ENCODE measurements around the gene NR3C1.
A peak's percentile ranks its signal among the peaks of the same experiment; 100 is the strongest.

Gene NR3C1

GRCh38 chr5:143390941-143391340 lies 12.5 kb downstream of the NR3C1 start:
- Histone ChIP-seq H3K27me3 (replicated peaks in 2 of 5; ENCODE audit: control insufficient read depth in 4 of 5, insufficient read depth in 5 of 5, low read length in 4 of 5) (no peaks in the 10 kb centered on the region), H3K9me3 (ENCODE audit: control extremely low read depth in 1 of 5, control insufficient read depth in 4 of 5, insufficient read depth in 2 of 5, low read depth in 1 of 5, low read length in 4 of 5) (peaks cover 0 to 10% (median 3%) of the 10 kb centered on the region in 5 experiments), H3K4me1 (ENCODE audit: control extremely low read depth in 1 of 4, control insufficient read depth in 4 of 4, insufficient read depth in 4 of 4, low read length in 3 of 4) (peaks cover 0 to 11% (median 4%) of the 10 kb centered on the region in 4 experiments), H3K36me3 (ENCODE audit: control insufficient read depth in 4 of 4, insufficient read depth in 4 of 4, low read length in 3 of 4) (peaks cover 6 to 16% (median 15%) of the 10 kb centered on the region in 4 experiments), H3K4me3 (ENCODE audit: control insufficient read depth in 1 of 7, extremely low read depth in 1 of 7, insufficient read depth in 4 of 7, low read depth in 2 of 7, low read length in 6 of 7) (no peak overlapping the region), H3K27ac (ENCODE audit: insufficient read depth in 1 of 2, low read depth in 1 of 2, low read length in 2 of 2, poor library complexity in 1 of 2, severe bottlenecking in 2 of 2) (no peak overlapping the region)
- ChIA-PET POLR2A (no interaction called here), CTCF (interaction anchor here (0.7 to 1.1 kb wide), 2 partner anchors 12 to 234 kb away, joined by 3 to 4 read pairs; partner anchors contain the start of gene NR3C1)
- no peak for DNase-seq
- WGBS (ENCODE audit: insufficient coverage), result no CpG with 5 or more reads among the region's 2 CpGs

GRCh38 chr5:143390258-143390657 lies 13.2 kb downstream of the NR3C1 start:
- H3K27me3 ChIP-seq (replicated peaks in 2 of 5; ENCODE audit: control insufficient read depth in 4 of 5, insufficient read depth in 5 of 5, low read length in 4 of 5), result no peaks in the 10 kb centered on the region
- ChIA-PET CTCF (no interaction called here), POLR2A (no interaction called here)
- peaks cover 0 to 5% (median 1%) of the 10 kb centered on the region in 4 experiments for H3K4me1 ChIP-seq (ENCODE audit: control extremely low read depth in 1 of 4, control insufficient read depth in 4 of 4, insufficient read depth in 4 of 4, low read length in 3 of 4)
- peaks cover 6 to 21% (median 19%) of the 10 kb centered on the region in 4 experiments for H3K36me3 ChIP-seq (ENCODE audit: control insufficient read depth in 4 of 4, insufficient read depth in 4 of 4, low read length in 3 of 4)
- H3K9me3 ChIP-seq (ENCODE audit: control extremely low read depth in 1 of 5, control insufficient read depth in 4 of 5, insufficient read depth in 2 of 5, low read depth in 1 of 5, low read length in 4 of 5), result peaks cover under 1 to 17% (median 7%) of the 10 kb centered on the region in 5 experiments
- DNase-seq, result no peak
- no peak overlapping the region for H3K27ac ChIP-seq (ENCODE audit: insufficient read depth in 1 of 2, low read depth in 1 of 2, low read length in 2 of 2, poor library complexity in 1 of 2, severe bottlenecking in 2 of 2)
- H3K4me3 ChIP-seq (ENCODE audit: control insufficient read depth in 1 of 7, extremely low read depth in 1 of 7, insufficient read depth in 4 of 7, low read depth in 2 of 7, low read length in 6 of 7), result no peak overlapping the region

GRCh38 chr5:143386725-143387124 lies 16.8 kb downstream of the NR3C1 start:
- POLR2A ChIA-PET, result no interaction called here
- Histone ChIP-seq H3K27ac (ENCODE audit: insufficient read depth in 1 of 2, low read depth in 1 of 2, low read length in 2 of 2, poor library complexity in 1 of 2, severe bottlenecking in 2 of 2) (no peak overlapping the region), H3K36me3 (ENCODE audit: control insufficient read depth in 4 of 4, insufficient read depth in 4 of 4, low read length in 3 of 4) (peaks cover 21 to 48% (median 35%) of the 10 kb centered on the region in 4 experiments), H3K27me3 (replicated peaks in 2 of 5; ENCODE audit: control insufficient read depth in 4 of 5, insufficient read depth in 5 of 5, low read length in 4 of 5) (no peaks in the 10 kb centered on the region), H3K9me3 (ENCODE audit: control extremely low read depth in 1 of 5, control insufficient read depth in 4 of 5, insufficient read depth in 2 of 5, low read depth in 1 of 5, low read length in 4 of 5) (peaks cover 6 to 44% (median 20%) of the 10 kb centered on the region in 5 experiments), H3K4me3 (ENCODE audit: control insufficient read depth in 1 of 7, extremely low read depth in 1 of 7, insufficient read depth in 4 of 7, low read depth in 2 of 7, low read length in 6 of 7) (no peak overlapping the region), H3K4me1 (ENCODE audit: control extremely low read depth in 1 of 4, control insufficient read depth in 4 of 4, insufficient read depth in 4 of 4, low read length in 3 of 4) (peaks cover 0 to 2% (median 0%) of the 10 kb centered on the region in 4 experiments)
- DNase-seq, result peak in 2 of 3 donors; percentile 14 to 26
- CTCF ChIA-PET, result no interaction called here
- no CpG with 5 or more reads among the region's 1 CpG for WGBS (ENCODE audit: insufficient coverage)

- Histone ChIP-seq H3K4me3 (ENCODE audit: control insufficient read depth in 1 of 7, extremely low read depth in 1 of 7, insufficient read depth in 4 of 7, low read depth in 2 of 7, low read length in 6 of 7) (no peak overlapping the region), H3K9me3 (ENCODE audit: control extremely low read depth in 1 of 5, control insufficient read depth in 4 of 5, insufficient read depth in 2 of 5, low read depth in 1 of 5, low read length in 4 of 5) (peaks cover 6 to 44% (median 20%) of the 10 kb centered on the region in 5 experiments), H3K27ac (ENCODE audit: insufficient read depth in 1 of 2, low read depth in 1 of 2, low read length in 2 of 2, poor library complexity in 1 of 2, severe bottlenecking in 2 of 2) (no peak overlapping the region), H3K4me1 (ENCODE audit: control extremely low read depth in 1 of 4, control insufficient read depth in 4 of 4, insufficient read depth in 4 of 4, low read length in 3 of 4) (no peaks in the 10 kb centered on the region), H3K36me3 (ENCODE audit: control insufficient read depth in 4 of 4, insufficient read depth in 4 of 4, low read length in 3 of 4) (peaks cover 21 to 48% (median 35%) of the 10 kb centered on the region in 4 experiments), H3K27me3 (replicated peaks in 2 of 5; ENCODE audit: control insufficient read depth in 4 of 5, insufficient read depth in 5 of 5, low read length in 4 of 5) (no peaks in the 10 kb centered on the region)
- DNase-seq, result no peak
- POLR2A ChIA-PET, result no interaction called here
- CTCF ChIA-PET, result no interaction called here
- 86% methylated on average over 3 of the region's 3 CpGs for WGBS (ENCODE audit: insufficient coverage)
Measured at GRCh38 chr5:143384865-143385657, 18.4 kb downstream of the NR3C1 start.

- H3K36me3 ChIP-seq (ENCODE audit: control insufficient read depth in 4 of 4, insufficient read depth in 4 of 4, low read length in 3 of 4), result peaks cover 21 to 48% (median 35%) of the 10 kb centered on the region in 4 experiments
- peaks cover 6 to 44% (median 20%) of the 10 kb centered on the region in 5 experiments for H3K9me3 ChIP-seq (ENCODE audit: control extremely low read depth in 1 of 5, control insufficient read depth in 4 of 5, insufficient read depth in 2 of 5, low read depth in 1 of 5, low read length in 4 of 5)
- ChIA-PET CTCF (no interaction called here), POLR2A (no interaction called here)
- H3K4me3 ChIP-seq (ENCODE audit: control insufficient read depth in 1 of 7, extremely low read depth in 1 of 7, insufficient read depth in 4 of 7, low read depth in 2 of 7, low read length in 6 of 7), result no peak overlapping the region
- H3K27me3 ChIP-seq (replicated peaks in 2 of 5; ENCODE audit: control insufficient read depth in 4 of 5, insufficient read depth in 5 of 5, low read length in 4 of 5), result no peaks in the 10 kb centered on the region
- DNase-seq, result peak in 2 of 3 donors; percentile 19 to 35
- H3K27ac ChIP-seq (ENCODE audit: insufficient read depth in 1 of 2, low read depth in 1 of 2, low read length in 2 of 2, poor library complexity in 1 of 2, severe bottlenecking in 2 of 2), result no peak overlapping the region
- H3K4me1 ChIP-seq (ENCODE audit: control extremely low read depth in 1 of 4, control insufficient read depth in 4 of 4, insufficient read depth in 4 of 4, low read length in 3 of 4), result no peaks in the 10 kb centered on the region
- 93% methylated on average over 2 of the region's 3 CpGs for WGBS (ENCODE audit: insufficient coverage)
Measured at GRCh38 chr5:143383988-143384387, 19.5 kb downstream of the NR3C1 start.

GRCh38 chr5:143379606-143380005 lies 23.9 kb downstream of the NR3C1 start:
- ChIA-PET CTCF (interaction anchor here (0.7 kb wide), 1 partner anchor 19 kb away, joined by 3 read pairs; no protein-coding TSS in a partner anchor), POLR2A (no interaction called here)
- DNase-seq, result peak in 1 of 3 donors; percentile 34
- no CpG with 5 or more reads among the region's 2 CpGs for whole genome bisulfite sequencing (ENCODE audit: insufficient coverage)
- Histone ChIP-seq H3K27ac (ENCODE audit: insufficient read depth in 1 of 2, low read depth in 1 of 2, low read length in 2 of 2, poor library complexity in 1 of 2, severe bottlenecking in 2 of 2) (no peak overlapping the region), H3K4me3 (ENCODE audit: control insufficient read depth in 1 of 7, extremely low read depth in 1 of 7, insufficient read depth in 4 of 7, low read depth in 2 of 7, low read length in 6 of 7) (no peak overlapping the region), H3K4me1 (ENCODE audit: control extremely low read depth in 1 of 4, control insufficient read depth in 4 of 4, insufficient read depth in 4 of 4, low read length in 3 of 4) (peaks cover 0 to 6% (median 0%) of the 10 kb centered on the region in 4 experiments), H3K36me3 (ENCODE audit: control insufficient read depth in 4 of 4, insufficient read depth in 4 of 4, low read length in 3 of 4) (peaks cover 10 to 27% (median 24%) of the 10 kb centered on the region in 4 experiments), H3K9me3 (ENCODE audit: control extremely low read depth in 1 of 5, control insufficient read depth in 4 of 5, insufficient read depth in 2 of 5, low read depth in 1 of 5, low read length in 4 of 5) (peaks cover 0 to 20% (median 8%) of the 10 kb centered on the region in 5 experiments), H3K27me3 (replicated peaks in 2 of 5; ENCODE audit: control insufficient read depth in 4 of 5, insufficient read depth in 5 of 5, low read length in 4 of 5) (no peaks in the 10 kb centered on the region)
